ENCODE results near the gene DEGS2. TPM values are rescaled to one million over a fixed set of nuclear protein-coding genes. Genes with fewer than 3 reads are reported as not detected.
A peak's percentile ranks its signal among the peaks of the same experiment; 100 is the strongest.

The DEGS2 gene
- total RNA-seq, 1 donor from 2014 or later, result not detected

GRCh38 chr14:100104523-100105300 is 54.7 kb downstream of the DEGS2 start:
- Mint-ChIP-seq H3K36me3 (ENCODE audit: low read depth) (peaks cover 4% of the 10 kb centered on the region), H3K9me3 (no peaks in the 10 kb centered on the region), H3K4me1 (peaks cover 12% of the 10 kb centered on the region), H3K4me3 (no peak overlapping the region), H3K27me3 (ENCODE audit: low read depth) (no peaks in the 10 kb centered on the region), H3K27ac (ENCODE audit: unreplicated experiment) (no peak overlapping the region)
- no peak for DNase-seq (ENCODE audit: low read depth, low spot score)
- no peak for TF ChIP-seq CTCF (conservative IDR thresholded peaks at IDR 0.05)

GRCh38 chr14:100104006-100104352 is 55.5 kb downstream of the DEGS2 start:
- TF ChIP-seq CTCF (conservative IDR thresholded peaks at IDR 0.05), result no peak
- H3K4me3 Mint-ChIP-seq, result no peak overlapping the region
- peaks cover 12% of the 10 kb centered on the region for H3K4me1 Mint-ChIP-seq
- no peaks in the 10 kb centered on the region for H3K27me3 Mint-ChIP-seq (ENCODE audit: low read depth)
- DNase-seq (ENCODE audit: low read depth, low spot score), result no peak
- peaks cover 4% of the 10 kb centered on the region for H3K36me3 Mint-ChIP-seq (ENCODE audit: low read depth)
- no peak overlapping the region for H3K27ac Mint-ChIP-seq (ENCODE audit: unreplicated experiment)
- no peaks in the 10 kb centered on the region for H3K9me3 Mint-ChIP-seq

GRCh38 chr14:100103250-100104005 is 56.0 kb downstream of the DEGS2 start:
- no peak overlapping the region for H3K27ac Mint-ChIP-seq (ENCODE audit: unreplicated experiment)
- no peak overlapping the region for H3K4me3 Mint-ChIP-seq
- TF ChIP-seq CTCF (conservative IDR thresholded peaks at IDR 0.05), result no peak
- H3K4me1 Mint-ChIP-seq, result peaks cover 6% of the 10 kb centered on the region
- no peak for DNase-seq (ENCODE audit: low read depth, low spot score)
- H3K9me3 Mint-ChIP-seq, result no peaks in the 10 kb centered on the region
- H3K27me3 Mint-ChIP-seq (ENCODE audit: low read depth), result no peaks in the 10 kb centered on the region
- H3K36me3 Mint-ChIP-seq (ENCODE audit: low read depth), result peaks cover 3% of the 10 kb centered on the region

DNA sequence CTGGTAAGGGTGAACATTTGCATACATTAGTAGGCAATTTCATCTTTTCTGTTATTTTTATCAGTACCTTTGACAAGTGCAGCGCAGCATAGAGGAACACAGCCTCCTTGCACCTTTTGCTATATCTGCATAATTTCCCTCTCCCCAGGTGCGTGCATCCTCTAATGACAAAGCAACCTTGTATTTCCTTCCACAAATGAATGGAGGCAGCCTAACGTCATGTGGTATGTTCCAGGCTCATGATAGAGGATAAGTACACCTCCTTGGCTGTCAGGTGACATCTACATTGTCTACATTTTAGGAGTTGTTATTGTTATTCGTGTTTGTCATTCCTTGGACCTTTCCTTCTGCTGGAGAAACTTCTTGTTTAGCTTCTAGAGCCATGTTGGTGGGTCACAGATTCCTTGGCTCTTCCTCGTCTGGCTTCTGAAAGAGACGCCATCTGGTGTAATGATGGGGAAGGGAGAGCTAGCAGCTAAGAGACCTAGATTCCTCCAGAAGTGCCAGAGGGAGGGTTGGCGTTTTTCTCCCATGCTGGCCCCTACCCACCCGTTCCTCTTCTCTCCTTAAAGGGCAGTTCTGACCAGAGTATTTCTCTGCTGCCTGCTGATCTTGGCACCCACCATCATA is 57.2 kb downstream of the DEGS2 start:
- no peaks in the 10 kb centered on the region for H3K4me1 Mint-ChIP-seq
- no peak for DNase-seq (ENCODE audit: low read depth, low spot score)
- TF ChIP-seq CTCF (conservative IDR thresholded peaks at IDR 0.05), result no peak
- H3K9me3 Mint-ChIP-seq, result no peaks in the 10 kb centered on the region
- no peaks in the 10 kb centered on the region for H3K36me3 Mint-ChIP-seq (ENCODE audit: low read depth)
- peak overlapping the region; percentile 70 for H3K27ac Mint-ChIP-seq (ENCODE audit: unreplicated experiment)
- H3K27me3 Mint-ChIP-seq (ENCODE audit: low read depth), result no peaks in the 10 kb centered on the region
- no peak overlapping the region for H3K4me3 Mint-ChIP-seq

DNA sequence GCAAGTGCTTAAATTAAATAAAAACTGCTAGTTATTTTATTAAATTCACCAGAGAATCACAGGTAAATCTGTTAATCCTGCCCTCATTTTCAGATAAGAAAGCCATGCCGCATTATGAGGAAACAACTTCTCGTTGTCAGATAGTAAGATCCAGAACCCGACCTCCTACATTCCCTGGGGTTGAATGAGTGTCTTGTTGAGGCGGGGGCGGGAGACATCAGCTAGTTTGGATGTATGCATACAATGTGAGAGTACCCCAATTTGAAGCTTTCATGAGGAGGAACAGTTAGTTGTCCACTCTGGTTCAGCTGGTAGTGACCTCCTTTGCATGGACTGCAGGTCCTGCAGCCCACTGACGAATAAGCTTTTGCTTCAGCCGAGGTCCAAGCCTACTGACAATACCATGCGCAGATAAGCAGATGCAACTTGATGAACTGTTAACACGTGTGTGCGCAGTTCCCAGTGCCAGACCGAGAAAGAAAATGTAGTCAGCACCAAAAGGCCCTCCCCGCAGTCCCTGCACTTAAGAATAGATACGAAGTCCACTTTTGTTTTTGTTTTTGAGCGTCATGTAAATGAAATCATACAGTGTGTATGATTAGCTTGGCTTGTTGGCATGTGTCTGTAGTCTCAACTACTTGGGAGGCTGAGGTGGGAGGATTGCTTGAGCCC is 59.3 kb downstream of the DEGS2 start:
- no peaks in the 10 kb centered on the region for H3K36me3 Mint-ChIP-seq (ENCODE audit: low read depth)
- no peaks in the 10 kb centered on the region for H3K9me3 Mint-ChIP-seq
- no peak overlapping the region for H3K27ac Mint-ChIP-seq (ENCODE audit: unreplicated experiment)
- H3K27me3 Mint-ChIP-seq (ENCODE audit: low read depth), result no peaks in the 10 kb centered on the region
- DNase-seq (ENCODE audit: low read depth, low spot score), result no peak
- no peak overlapping the region for H3K4me3 Mint-ChIP-seq
- no peak for TF ChIP-seq CTCF (conservative IDR thresholded peaks at IDR 0.05)
- H3K4me1 Mint-ChIP-seq, result no peaks in the 10 kb centered on the region
